ENCODE results near the gene C1QTNF5. TPM values are rescaled to one million over a fixed set of nuclear protein-coding genes. Genes with fewer than 3 reads are reported as not detected.

Gene C1QTNF5
- total RNA-seq, 4 donors from 2014 or later: 12.5 to 55.2 (median 34.1) TPM

DNA sequence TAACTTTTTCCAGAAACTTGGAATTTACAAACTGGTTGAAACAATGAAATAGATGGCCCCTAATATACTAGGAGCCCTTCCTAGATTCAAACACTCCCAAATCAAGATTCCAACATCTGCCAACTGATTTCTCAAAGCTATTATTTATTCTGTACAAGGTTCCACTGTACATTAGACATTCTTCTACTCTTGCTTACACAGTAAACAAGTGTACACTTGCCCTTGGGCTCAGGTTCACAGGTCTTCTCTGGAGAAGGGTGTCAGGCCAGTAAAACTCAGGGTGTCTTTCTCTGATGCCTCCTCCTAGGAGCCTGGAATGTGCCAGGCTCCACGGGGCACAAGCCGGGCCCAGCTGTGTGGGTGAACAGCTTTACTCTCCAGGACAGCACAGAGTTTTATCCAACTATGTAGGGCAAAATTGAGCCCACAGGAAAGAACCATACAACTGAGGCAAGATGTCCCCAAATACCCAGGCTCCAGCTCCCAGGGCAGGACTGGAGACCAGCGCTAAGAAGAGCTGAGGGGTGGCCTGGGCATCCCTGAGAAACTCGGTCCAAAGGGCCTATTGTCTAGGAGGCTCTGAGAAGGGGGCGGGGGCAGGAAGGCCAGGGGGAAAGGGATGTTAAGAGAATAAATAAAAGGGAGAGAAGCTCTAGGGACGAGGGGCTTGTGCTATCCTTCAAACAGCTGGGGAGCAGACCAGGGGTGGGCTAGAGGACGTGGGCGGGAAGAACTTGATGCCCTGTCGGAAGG is 14.6 kb upstream of the C1QTNF5 start:
- 62 to 66% methylated on average over 9 of the region's 9 CpGs for WGBS, 2 donors
- H3K27ac ChIP-seq: peak overlapping the region in 1 of 4 donors; percentile 84
- H3K9me3 ChIP-seq: no peaks in the 10 kb centered on the region
- peaks cover 0 to 21% (median 0%) of the 10 kb centered on the region in 4 donors for H3K4me1 ChIP-seq
- TF ChIP-seq, protein P1, sequence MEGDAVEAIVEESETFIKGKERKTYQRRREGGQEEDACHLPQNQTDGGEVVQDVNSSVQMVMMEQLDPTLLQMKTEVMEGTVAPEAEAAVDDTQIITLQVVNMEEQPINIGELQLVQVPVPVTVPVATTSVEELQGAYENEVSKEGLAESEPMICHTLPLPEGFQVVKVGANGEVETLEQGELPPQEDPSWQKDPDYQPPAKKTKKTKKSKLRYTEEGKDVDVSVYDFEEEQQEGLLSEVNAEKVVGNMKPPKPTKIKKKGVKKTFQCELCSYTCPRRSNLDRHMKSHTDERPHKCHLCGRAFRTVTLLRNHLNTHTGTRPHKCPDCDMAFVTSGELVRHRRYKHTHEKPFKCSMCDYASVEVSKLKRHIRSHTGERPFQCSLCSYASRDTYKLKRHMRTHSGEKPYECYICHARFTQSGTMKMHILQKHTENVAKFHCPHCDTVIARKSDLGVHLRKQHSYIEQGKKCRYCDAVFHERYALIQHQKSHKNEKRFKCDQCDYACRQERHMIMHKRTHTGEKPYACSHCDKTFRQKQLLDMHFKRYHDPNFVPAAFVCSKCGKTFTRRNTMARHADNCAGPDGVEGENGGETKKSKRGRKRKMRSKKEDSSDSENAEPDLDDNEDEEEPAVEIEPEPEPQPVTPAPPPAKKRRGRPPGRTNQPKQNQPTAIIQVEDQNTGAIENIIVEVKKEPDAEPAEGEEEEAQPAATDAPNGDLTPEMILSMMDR (IDR thresholded peaks at IDR 0.05): no peak
- no peak for TF ChIP-seq EP300 (IDR thresholded peaks at IDR 0.05)
- no peak overlapping the region for H3K4me3 ChIP-seq
- peaks cover 0 to 29% (median 0%) of the 10 kb centered on the region in 3 donors for H3K36me3 ChIP-seq
- no peak for DNase-seq (ENCODE audit: low spot score in 2 of 2)
- no peaks in the 10 kb centered on the region for H3K27me3 ChIP-seq

DNA sequence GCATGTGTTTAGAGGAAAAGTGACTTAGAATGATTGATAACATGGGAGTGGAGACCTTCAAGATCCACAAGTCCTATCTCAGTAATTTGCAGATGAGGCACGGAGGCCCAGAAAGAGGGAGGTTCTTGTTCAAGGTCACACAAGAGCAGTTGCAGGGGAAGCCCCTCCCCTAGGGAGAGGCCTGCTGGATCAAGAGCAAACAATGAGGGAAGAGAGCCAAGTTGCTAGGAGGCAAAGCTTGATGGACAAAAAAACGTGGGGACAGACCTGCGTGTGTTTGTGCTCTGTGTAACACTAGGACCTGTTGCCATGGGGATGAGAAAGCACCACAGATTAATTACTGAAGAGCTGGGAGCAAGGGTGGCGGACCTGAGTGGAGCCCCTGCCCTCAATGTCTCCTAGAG is 12.2 kb upstream of the C1QTNF5 start:
- no peaks in the 10 kb centered on the region for H3K27me3 ChIP-seq
- peaks cover 0 to 7% (median 0%) of the 10 kb centered on the region in 3 donors for H3K36me3 ChIP-seq
- no peak for DNase-seq (ENCODE audit: low spot score in 2 of 2)
- WGBS, 2 donors: 33 to 42% methylated on average over 4 of the region's 4 CpGs
- no peak overlapping the region for H3K4me3 ChIP-seq
- TF ChIP-seq, protein P1 (IDR thresholded peaks at IDR 0.05): no peak
- TF ChIP-seq EP300 (IDR thresholded peaks at IDR 0.05) (no peak), POLR2A (IDR thresholded peaks at IDR 0.05) (no peak)
- H3K9me3 ChIP-seq: no peaks in the 10 kb centered on the region
- H3K4me1 ChIP-seq: peaks cover 0 to 21% (median 0%) of the 10 kb centered on the region in 4 donors
- peak overlapping the region in 2 of 4 donors; percentile 2 to 54 for H3K27ac ChIP-seq

DNA sequence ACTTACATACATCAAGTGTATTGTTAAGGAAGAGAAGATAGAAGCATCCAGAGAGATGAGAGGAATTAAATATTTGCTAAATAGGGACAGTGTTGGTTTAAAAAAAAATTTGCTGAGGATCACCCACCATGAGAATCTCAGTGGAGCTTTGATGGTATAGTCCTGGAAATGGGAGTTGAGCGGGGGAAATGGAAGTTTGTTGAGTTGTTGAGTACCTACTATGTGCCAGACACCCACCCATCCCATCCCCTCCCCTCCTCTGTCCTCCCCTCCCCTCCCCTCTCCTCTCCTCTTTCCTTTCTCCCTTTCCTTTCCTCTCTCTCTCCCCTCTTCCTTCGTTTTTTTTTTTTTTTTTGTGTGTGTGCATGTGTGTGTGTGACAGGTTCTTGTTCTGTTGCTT is 10.5 kb upstream of the C1QTNF5 start:
- H3K9me3 ChIP-seq: no peaks in the 10 kb centered on the region
- DNase-seq (ENCODE audit: low spot score in 2 of 2): no peak
- no peak for TF ChIP-seq POLR2A (IDR thresholded peaks at IDR 0.05)
- TF ChIP-seq, protein P1 (IDR thresholded peaks at IDR 0.05): no peak
- TF ChIP-seq EP300 (IDR thresholded peaks at IDR 0.05): no peak
- H3K27me3 ChIP-seq: no peaks in the 10 kb centered on the region
- 47 to 62% methylated on average over 2 of the region's 2 CpGs for WGBS, 2 donors
- peaks cover 0 to 11% (median 0%) of the 10 kb centered on the region in 4 donors for H3K4me1 ChIP-seq
- H3K27ac ChIP-seq: no peak overlapping the region
- H3K36me3 ChIP-seq: no peaks in the 10 kb centered on the region
- no peak overlapping the region for H3K4me3 ChIP-seq

DNA sequence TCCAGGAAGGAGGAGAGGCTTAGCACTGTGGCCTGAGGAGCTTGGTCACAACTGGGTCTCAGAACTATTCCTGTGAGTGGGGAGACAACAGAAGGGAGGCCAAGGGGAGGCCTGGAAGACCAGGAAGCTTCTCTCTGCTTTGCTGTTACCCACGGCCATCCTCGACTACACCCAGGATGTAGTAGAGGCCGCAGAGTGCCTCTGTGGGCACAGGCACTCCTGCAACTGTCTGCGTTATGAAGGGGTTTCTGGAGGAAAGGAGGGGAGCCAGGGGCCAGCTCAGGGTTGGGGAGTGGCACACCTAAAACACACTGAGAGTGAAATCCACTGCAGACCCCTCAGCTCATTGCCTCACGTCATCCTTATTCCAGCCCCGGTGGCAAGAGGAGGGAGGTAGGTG is 9.6 kb upstream of the C1QTNF5 start:
- WGBS, 2 donors: 69 to 77% methylated on average over 6 of the region's 6 CpGs
- H3K27me3 ChIP-seq: no peaks in the 10 kb centered on the region
- peaks cover 0 to 8% (median 0%) of the 10 kb centered on the region in 4 donors for H3K4me1 ChIP-seq
- no peak overlapping the region for H3K27ac ChIP-seq
- no peak for TF ChIP-seq POLR2A (IDR thresholded peaks at IDR 0.05)
- TF ChIP-seq, protein P1 (IDR thresholded peaks at IDR 0.05): no peak
- no peak for TF ChIP-seq EP300 (IDR thresholded peaks at IDR 0.05)
- no peak overlapping the region for H3K4me3 ChIP-seq
- H3K9me3 ChIP-seq: no peaks in the 10 kb centered on the region
- no peaks in the 10 kb centered on the region for H3K36me3 ChIP-seq
- no peak for DNase-seq (ENCODE audit: low spot score in 2 of 2)

DNA sequence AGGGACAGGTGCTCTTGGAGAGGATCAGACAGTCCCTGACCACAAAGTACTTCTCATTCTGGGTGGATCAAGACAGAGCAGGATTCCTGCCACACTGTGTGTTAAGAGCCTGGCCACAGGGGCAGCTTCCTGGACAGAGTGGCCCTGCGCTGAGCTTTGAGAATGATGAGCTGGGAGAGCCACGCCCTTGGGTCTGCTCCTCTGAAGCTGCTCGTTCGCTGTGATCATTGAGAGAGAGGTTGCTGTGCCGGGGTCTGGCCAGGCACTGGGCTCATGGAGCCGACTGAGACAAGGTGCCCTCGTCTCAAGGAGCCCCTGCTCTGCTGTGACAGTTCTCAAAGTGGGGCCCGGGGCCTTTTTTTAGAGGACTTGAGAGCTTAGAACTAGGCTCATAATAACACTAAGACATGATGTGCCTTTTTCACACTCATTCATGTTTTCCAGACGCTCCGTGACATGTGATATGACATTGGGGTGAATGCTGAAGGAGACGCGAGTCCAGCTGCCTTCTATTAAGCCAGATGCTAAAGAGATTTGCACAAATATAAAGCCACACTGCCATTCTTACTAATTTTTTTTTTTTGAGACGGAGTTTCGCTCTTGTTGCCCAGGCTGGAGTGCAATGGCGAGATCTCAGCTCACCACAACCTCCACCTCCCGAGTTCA is 7.4 kb upstream of the C1QTNF5 start:
- H3K9me3 ChIP-seq: no peaks in the 10 kb centered on the region
- H3K36me3 ChIP-seq: no peaks in the 10 kb centered on the region
- no peak overlapping the region for H3K27ac ChIP-seq
- 59 to 68% methylated on average over 15 to 16 of the region's 16 CpGs for WGBS, 2 donors
- H3K4me3 ChIP-seq: no peak overlapping the region
- H3K27me3 ChIP-seq: no peaks in the 10 kb centered on the region
- peaks cover 0 to 6% (median 0%) of the 10 kb centered on the region in 4 donors for H3K4me1 ChIP-seq
- TF ChIP-seq EP300 (IDR thresholded peaks at IDR 0.05): no peak
- no peak for TF ChIP-seq POLR2A (IDR thresholded peaks at IDR 0.05)
- TF ChIP-seq, protein P1 (IDR thresholded peaks at IDR 0.05): no peak
- DNase-seq (ENCODE audit: low spot score in 2 of 2): no peak
